HCT116 (cell line): ENCODE data around the gene RAB8B. TPM values are rescaled to one million over a fixed set of nuclear protein-coding genes. Genes with fewer than 3 reads are reported as not detected.

Experiments used
- ATAC-seq: fragments of 200-7000 bp; cut with Tn5 transposase; 2 replicates; pipeline ENCODE4 v1.9.1; 2020; ENCODE audit warnings: mild to moderate bottlenecking, moderate library complexity
- BruUV-seq: library from RNA; stranded (reverse); fragments of 400-500 nt; replicated peaks from 2 replicates; lab custom pipeline; 2021; lab: Mats Ljungman, UMichigan
- CTCF ChIA-PET: fragments of 300-600 bp; sonication (Branson Sonifier 250); formaldehyde crosslinking; loops from one replicate; lab custom pipeline; 2021; ENCODE audit warnings: antibody characterized with exemption; lab: Charles Lee
- POLR2A ChIA-PET: fragments of 300-600, 350-600 bp; sonication (Branson Sonifier 250); formaldehyde crosslinking; loops from one replicate; lab custom pipeline; 2021; ENCODE audit warnings: antibody characterized with exemption; lab: Charles Lee
- RAD21 ChIA-PET, 2 experiments: fragments of 300-600 bp; sonication (Branson Sonifier 250); formaldehyde crosslinking; loops; one replicate each; lab custom pipeline; 2023; ENCODE audit warnings: low total read pairs in 2 of 2; ENCODE audit not compliant: uncharacterized antibody in 2 of 2, unreplicated experiment in 2 of 2, low non-redundant PET in 1 of 2; lab: Charles Lee
- DNase-seq: peaks from one replicate; pipeline ENCODE4 v3.0.0-alpha.2; 2010; ENCODE audit warnings: low read depth, low spot score
- H2AFZ ChIP-seq: fragments of 200-600 bp; shearing (Covaris generic), sonication (generic); 2 replicates; pipeline ENCODE4 v1.6.1; 2017; ENCODE audit warnings: low read depth, mixed run types, mixed read lengths, antibody characterized with exemption, low read length; ENCODE audit not compliant: poor library complexity, severe bottlenecking
- H3K27ac ChIP-seq: 2 replicates; pipeline ENCODE4 v1.5.1; 2012; ENCODE audit warnings: low read depth, low read length
- H3K27me3 ChIP-seq: fragments of 200-600 bp; sonication (generic); 2 replicates; pipeline ENCODE4 v1.6.1; 2016; ENCODE audit warnings: mixed run types, low read length, mixed read lengths; ENCODE audit not compliant: insufficient read depth
- H3K36me3 ChIP-seq, 2 experiments: fragments of 200-500 bp in 1 of 2; fragments of 200-600 bp in 1 of 2; sonication (Bioruptor generic) in 1 of 2; sonication (generic) in 1 of 2; 2 replicates each; pipeline versions ENCODE4 v1.5.1 to v1.6.1; 2014 to 2016; ENCODE audit warnings: low read length in 2 of 2, inconsistent platforms in 1 of 2, mixed read lengths in 1 of 2, mixed run types in 1 of 2; ENCODE audit not compliant: insufficient read depth in 2 of 2, control insufficient read depth in 1 of 2
- H3K4me1 ChIP-seq, 2 experiments: fragments of 200-600 bp in 1 of 2; sonication (generic) in 1 of 2; 2 replicates each; pipeline versions ENCODE4 v1.5.1 to v1.6.1; 2012 to 2017; ENCODE audit warnings: low read length in 2 of 2, inconsistent platforms in 1 of 2, mild to moderate bottlenecking in 1 of 2, mixed read lengths in 1 of 2, mixed run types in 1 of 2, moderate library complexity in 1 of 2; ENCODE audit not compliant: insufficient read depth in 2 of 2, control insufficient read depth in 1 of 2
- H3K4me2 ChIP-seq: fragments of 200-600 bp; sonication (generic); 2 replicates; pipeline ENCODE4 v1.6.1; 2017; ENCODE audit warnings: mixed run types, low read length, mixed read lengths
- H3K4me3 ChIP-seq, 2 experiments: fragments of 200-600 bp in 1 of 2; sonication (generic) in 1 of 2; replicated peaks in 1 of 2; 2 replicates each; pipeline ENCODE4 v1.5.1; 2011 to 2016; ENCODE audit warnings: low read length in 2 of 2, control low read depth in 1 of 2, low read depth in 1 of 2, mild to moderate bottlenecking in 1 of 2, mixed read lengths in 1 of 2, mixed run types in 1 of 2
- H3K79me2 ChIP-seq: fragments of 200-600 bp; sonication (generic); 2 replicates; pipeline ENCODE4 v1.6.1; 2017; ENCODE audit warnings: mild to moderate bottlenecking, mixed run types, low read length, moderate library complexity, mixed read lengths; ENCODE audit not compliant: insufficient read depth
- H3K9ac ChIP-seq: fragments of 200-600 bp; sonication (generic); 2 replicates; pipeline ENCODE4 v1.6.1; 2016; ENCODE audit warnings: low read length, mixed read lengths
- H3K9me2 ChIP-seq: fragments of 200-600 bp; sonication (generic), shearing (Covaris generic); 2 replicates; pipeline ENCODE4 v1.6.1; 2017; ENCODE audit warnings: mixed run types, mild to moderate bottlenecking, moderate library complexity; ENCODE audit not compliant: insufficient read depth
- H3K9me3 ChIP-seq, 2 experiments: fragments of 200-500 bp in 1 of 2; fragments of 200-600 bp in 1 of 2; sonication (Bioruptor generic) in 1 of 2; sonication (generic) in 1 of 2; 2 replicates each; pipeline ENCODE4 v1.6.1; 2014 to 2017; ENCODE audit warnings: low read length in 2 of 2, mixed read lengths in 2 of 2, inconsistent platforms in 1 of 2, low read depth in 1 of 2, mild to moderate bottlenecking in 1 of 2, mixed run types in 1 of 2, moderate library complexity in 1 of 2; ENCODE audit not compliant: control insufficient read depth in 1 of 2, insufficient read depth in 1 of 2
- H4K20me1 ChIP-seq: fragments of 200-600 bp; sonication (generic), shearing (Covaris generic); 2 replicates; pipeline ENCODE4 v1.6.1; 2017; ENCODE audit warnings: mixed run types, mild to moderate bottlenecking, moderate library complexity; ENCODE audit not compliant: insufficient read depth
- ELF1 ChIP-seq: IDR thresholded peaks from 2 replicates; pipeline ENCODE4 v1.6.1; 2012; ENCODE audit warnings: low read depth, borderline replicate concordance
- EZH2phosphoT487 ChIP-seq: fragments of 200-600 bp; IDR thresholded peaks from 2 replicates; pipeline ENCODE4 v1.6.1; 2018; ENCODE audit warnings: antibody characterized with exemption, borderline replicate concordance
- FOSL1 ChIP-seq: IDR thresholded peaks from 2 replicates; pipeline ENCODE4 v1.6.1; 2012; ENCODE audit warnings: low read depth
- JUND ChIP-seq: IDR thresholded peaks from 2 replicates; pipeline ENCODE4 v1.6.1; 2012
- POLR2A ChIP-seq: IDR thresholded peaks from 2 replicates; pipeline ENCODE4 v1.7.0; 2011; ENCODE audit warnings: borderline replicate concordance; ENCODE audit not compliant: insufficient read depth, insufficient read length; ENCODE audit errors: extremely low read depth
- POLR2AphosphoS5 ChIP-seq: IDR thresholded peaks from 2 replicates; pipeline ENCODE4 v1.6.1; 2011; ENCODE audit warnings: mild to moderate bottlenecking, low read depth, low read length, moderate library complexity
- RAD21 ChIP-seq: IDR thresholded peaks from 2 replicates; pipeline ENCODE4 v1.6.1; 2012; ENCODE audit warnings: low read depth, mild to moderate bottlenecking
- REST ChIP-seq: IDR thresholded peaks from 2 replicates; pipeline ENCODE4 v1.6.1; 2012; ENCODE audit warnings: low read depth
- SRF ChIP-seq: IDR thresholded peaks from 2 replicates; pipeline ENCODE4 v1.6.1; 2012; ENCODE audit warnings: low read depth
- TCF7L2 ChIP-seq: IDR thresholded peaks from 2 replicates; pipeline ENCODE4 v1.7.0; 2011; ENCODE audit warnings: borderline replicate concordance, inconsistent platforms; ENCODE audit not compliant: insufficient read depth, insufficient read length; ENCODE audit errors: extremely low read depth
- ZFX ChIP-seq: fragments of 450-650 bp; IDR thresholded peaks from 2 replicates; pipeline ENCODE4 v1.6.1; 2017
- ZNF274 ChIP-seq: fragments of 200-500 bp; sonication (Bioruptor generic); IDR thresholded peaks from 2 replicates; pipeline ENCODE4 v1.6.1; 2014; ENCODE audit warnings: mild to moderate bottlenecking, low read depth, low read length, inconsistent platforms
- intact Hi-C: fragments of 100-400 bp; cut with micrococcal nuclease; formaldehyde crosslinking; loops from 2 replicates; pipeline ENCODE4 v1.10.0; 2022
- total RNA-seq: library from RNA; stranded (reverse); gene quantifications from one replicate; pipeline ENCODE4 v1.2.1, GENCODE V29; 2021; ENCODE audit not compliant: unreplicated experiment

Gene RAB8B
- total RNA-seq, 1 experiment from 2014 or later, result 19.4 TPM

- Histone ChIP-seq H3K27me3 (no peaks in the 10 kb centered on the region), H4K20me1 (no peaks in the 10 kb centered on the region), H3K9me2 (no peaks in the 10 kb centered on the region), H3K4me1 (peaks cover 7 to 8% of the 10 kb centered on the region in 2 experiments), H3K27ac (no peak overlapping the region), H3K4me3 (no peak overlapping the region), H2AFZ (no peak overlapping the region), H3K9ac (no peak overlapping the region), H3K79me2 (no peaks in the 10 kb centered on the region), H3K4me2 (no peak overlapping the region), H3K9me3 (no peaks in the 10 kb centered on the region), H3K36me3 (no peaks in the 10 kb centered on the region)
- no peak for DNase-seq
- ChIA-PET CTCF (no interaction called here), POLR2A (no interaction called here), RAD21 (no interaction called here)
- ATAC-seq, result no peak
- TF ChIP-seq POLR2A (no peak), POLR2AphosphoS5 (no peak)
- no TSS peak for BruUV-seq
- intact Hi-C loops, result no loop called here
These were observed 62.3 kb downstream of the RAB8B start for GRCh38 chr15:63251701-63252100.

GRCh38 chr15:63252292-63252691 lies 62.9 kb downstream of the RAB8B start:
- TF ChIP-seq ELF1 (no peak), POLR2A (no peak), EZH2phosphoT487 (no peak), TCF7L2 (no peak), JUND (no peak), FOSL1 (no peak), SRF (no peak), REST (no peak), ZFX (no peak), ZNF274 (no peak), RAD21 (no peak)
- Histone ChIP-seq H3K9me2 (no peaks in the 10 kb centered on the region), H3K36me3 (no peaks in the 10 kb centered on the region), H3K9me3 (no peaks in the 10 kb centered on the region), H3K9ac (no peak overlapping the region), H2AFZ (no peak overlapping the region), H3K27me3 (no peaks in the 10 kb centered on the region), H3K4me1 (peaks cover 11 to 13% of the 10 kb centered on the region in 2 experiments), H3K4me3 (no peak overlapping the region), H3K27ac (no peak overlapping the region), H3K79me2 (no peaks in the 10 kb centered on the region), H4K20me1 (no peaks in the 10 kb centered on the region), H3K4me2 (no peak overlapping the region)
- intact Hi-C loops, result no loop called here
- RAD21 ChIA-PET, result no interaction called here
- ATAC-seq (no peak), DNase-seq (no peak)
- no TSS peak for BruUV-seq
- CTCF ChIA-PET, result no interaction called here
- POLR2A ChIA-PET, result no interaction called here
